Stimulated activated CD8-positive, alpha-beta memory T cell treated with anti-CD3 and anti-CD28 coated beads, Interleukin-4, amount 100 ng/mL, for 24 hours (primary cell): ENCODE results near the gene ACSF3.

Experiments used
- DNase-seq: peaks from one replicate; pipeline ENCODE4 v3.0.0-alpha.2; 2020; ENCODE audit warnings: low read depth

ACSF3 gene

DNA sequence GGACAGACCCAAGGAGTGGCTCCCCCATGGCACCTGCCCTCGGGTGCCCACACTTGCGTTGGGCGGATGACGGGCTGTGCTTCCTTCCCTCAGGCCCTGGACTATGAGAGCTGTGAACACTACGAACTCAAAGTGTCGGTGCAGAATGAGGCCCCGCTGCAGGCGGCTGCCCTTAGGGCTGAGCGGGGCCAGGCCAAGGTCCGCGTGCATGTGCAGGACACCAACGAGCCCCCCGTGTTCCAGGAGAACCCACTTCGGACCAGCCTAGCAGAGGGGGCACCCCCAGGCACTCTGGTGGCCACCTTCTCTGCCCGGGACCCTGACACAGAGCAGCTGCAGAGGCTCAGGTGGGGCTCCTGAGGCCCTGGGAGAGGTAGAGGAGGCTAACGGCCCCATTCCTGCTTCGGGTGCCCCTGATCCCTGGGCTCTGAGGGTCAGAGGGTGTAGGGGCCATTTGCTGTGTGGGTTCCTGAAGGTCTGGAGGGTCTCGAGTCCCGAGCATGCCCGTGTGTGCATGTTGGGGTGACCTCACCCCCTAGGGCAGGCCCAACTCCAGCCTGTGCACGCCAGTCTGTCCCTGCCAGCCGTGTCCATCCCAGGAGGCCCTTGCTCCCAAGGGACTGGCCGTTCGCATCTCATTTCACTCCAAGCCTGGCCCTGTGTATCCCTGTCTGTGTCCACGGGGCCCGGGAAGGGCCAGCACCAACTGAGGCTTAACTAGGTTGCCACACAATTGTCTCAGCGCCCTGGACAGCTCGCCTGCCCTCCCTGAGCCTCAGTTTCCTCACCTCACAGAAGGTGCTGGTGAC lies 96.7 kb downstream of the ACSF3 start:
- DNase-seq, result no peak

DNA sequence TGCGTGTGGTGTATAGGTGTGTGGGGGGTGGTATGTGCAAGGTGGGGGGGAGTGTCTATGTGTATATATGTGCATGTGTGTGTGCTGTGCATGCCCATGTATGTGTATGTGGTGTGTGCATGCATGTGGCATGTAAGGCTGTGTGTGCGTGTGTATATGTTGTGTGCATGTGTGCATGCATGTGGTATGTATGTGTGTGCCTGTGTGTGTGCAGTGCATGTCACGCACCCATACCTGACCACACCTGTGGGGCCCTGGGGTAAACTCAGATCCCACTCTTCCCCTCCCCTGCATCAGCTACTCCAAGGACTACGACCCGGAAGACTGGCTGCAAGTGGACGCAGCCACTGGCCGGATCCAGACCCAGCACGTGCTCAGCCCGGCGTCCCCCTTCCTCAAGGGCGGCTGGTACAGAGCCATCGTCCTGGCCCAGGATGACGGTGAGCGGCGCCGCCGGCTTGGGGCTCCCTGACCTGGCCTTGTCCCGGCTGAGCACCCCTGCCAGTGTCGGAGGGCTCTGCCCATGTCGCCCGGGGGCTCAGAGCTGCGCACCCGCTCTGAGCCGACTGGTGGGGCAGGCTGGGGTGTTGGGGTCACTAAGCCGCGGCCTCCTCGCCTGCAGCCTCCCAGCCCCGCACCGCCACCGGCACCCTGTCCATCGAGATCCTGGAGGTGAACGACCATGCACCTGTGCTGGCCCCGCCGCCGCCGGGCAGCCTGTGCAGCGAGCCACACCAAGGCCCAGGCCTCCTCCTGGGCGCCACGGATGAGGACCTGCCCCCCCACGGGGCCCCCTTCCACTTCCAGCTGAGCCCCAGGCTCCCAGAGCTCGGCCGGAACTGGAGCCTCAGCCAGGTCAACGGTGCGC lies 97.6 kb downstream of the ACSF3 start:
- no peak for DNase-seq

DNA sequence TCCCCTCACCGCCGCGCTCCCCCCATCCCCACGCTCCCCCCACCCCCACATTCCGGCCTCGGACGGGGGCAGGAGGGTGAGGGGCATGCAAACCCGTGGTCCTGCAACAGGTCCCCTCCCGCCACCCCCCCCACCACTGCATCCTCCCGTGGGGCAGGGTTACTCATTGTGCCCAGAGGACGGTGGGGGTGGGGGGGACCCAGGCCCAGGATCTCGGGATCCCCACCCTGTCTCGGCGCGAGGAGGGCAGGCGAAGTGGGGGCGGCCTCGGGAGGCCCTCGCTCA lies 98.2 kb downstream of the ACSF3 start:
- no peak for DNase-seq

DNA sequence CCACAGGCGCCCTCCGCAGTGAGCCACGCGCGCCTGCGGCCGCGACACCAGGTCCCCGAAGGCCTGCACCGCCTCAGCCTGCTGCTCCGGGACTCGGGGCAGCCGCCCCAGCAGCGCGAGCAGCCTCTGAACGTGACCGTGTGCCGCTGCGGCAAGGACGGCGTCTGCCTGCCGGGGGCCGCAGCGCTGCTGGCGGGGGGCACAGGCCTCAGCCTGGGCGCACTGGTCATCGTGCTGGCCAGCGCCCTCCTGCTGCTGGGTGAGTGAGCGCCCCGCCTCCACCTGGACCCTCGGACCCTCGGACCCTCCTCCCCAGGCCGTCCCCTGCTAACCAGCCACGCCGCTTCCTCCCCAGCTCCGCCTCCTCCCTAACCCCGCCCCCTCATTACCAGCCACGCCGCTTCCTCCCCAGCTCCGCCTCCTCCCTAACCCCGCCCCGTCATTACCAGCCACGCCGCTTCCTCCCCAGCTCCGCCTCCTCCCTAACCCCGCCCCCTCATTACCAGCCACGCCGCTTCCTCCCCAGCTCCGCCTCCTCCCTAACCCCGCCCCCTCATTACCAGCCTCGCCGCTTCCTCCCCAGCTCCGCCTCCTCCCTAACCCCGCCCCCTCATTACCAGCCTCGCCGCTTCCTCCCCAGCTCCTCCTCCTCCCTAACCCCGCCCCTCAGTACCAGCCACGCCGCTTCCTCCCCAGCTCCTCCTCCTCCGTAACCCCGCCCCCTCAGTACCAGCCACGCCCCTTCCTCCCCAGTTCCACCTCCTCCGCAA lies 98.7 kb downstream of the ACSF3 start:
- peak; percentile 68 for DNase-seq

DNA sequence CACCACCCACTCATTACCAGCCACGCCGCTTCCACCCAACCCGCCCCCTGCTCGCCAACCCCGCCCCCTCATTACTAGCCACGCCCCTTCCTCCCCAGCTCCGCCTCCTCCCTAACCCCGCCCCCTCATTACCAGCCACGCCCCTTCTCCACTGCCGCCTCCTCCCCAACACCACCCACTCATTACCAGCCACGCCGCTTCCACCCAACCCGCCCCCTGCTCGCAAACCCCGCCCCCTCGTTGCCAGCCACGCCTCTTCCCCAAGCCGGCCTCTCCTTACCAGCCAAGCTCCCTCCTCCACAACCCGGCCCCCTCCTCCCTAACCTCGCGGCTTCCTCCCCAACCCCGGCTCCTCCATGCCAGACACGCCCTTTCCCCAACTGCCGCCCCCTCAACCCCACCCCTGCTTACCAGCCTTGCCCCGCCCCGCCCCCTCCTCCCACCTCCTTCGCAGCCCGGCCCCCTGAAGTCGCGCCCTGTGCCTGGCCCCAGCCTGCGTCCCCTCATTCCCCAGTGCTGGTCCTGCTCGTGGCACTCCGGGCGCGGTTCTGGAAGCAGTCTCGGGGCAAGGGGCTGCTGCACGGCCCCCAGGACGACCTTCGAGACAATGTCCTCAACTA lies 99.4 kb downstream of the ACSF3 start:
- DNase-seq, result peak; percentile 43

DNA sequence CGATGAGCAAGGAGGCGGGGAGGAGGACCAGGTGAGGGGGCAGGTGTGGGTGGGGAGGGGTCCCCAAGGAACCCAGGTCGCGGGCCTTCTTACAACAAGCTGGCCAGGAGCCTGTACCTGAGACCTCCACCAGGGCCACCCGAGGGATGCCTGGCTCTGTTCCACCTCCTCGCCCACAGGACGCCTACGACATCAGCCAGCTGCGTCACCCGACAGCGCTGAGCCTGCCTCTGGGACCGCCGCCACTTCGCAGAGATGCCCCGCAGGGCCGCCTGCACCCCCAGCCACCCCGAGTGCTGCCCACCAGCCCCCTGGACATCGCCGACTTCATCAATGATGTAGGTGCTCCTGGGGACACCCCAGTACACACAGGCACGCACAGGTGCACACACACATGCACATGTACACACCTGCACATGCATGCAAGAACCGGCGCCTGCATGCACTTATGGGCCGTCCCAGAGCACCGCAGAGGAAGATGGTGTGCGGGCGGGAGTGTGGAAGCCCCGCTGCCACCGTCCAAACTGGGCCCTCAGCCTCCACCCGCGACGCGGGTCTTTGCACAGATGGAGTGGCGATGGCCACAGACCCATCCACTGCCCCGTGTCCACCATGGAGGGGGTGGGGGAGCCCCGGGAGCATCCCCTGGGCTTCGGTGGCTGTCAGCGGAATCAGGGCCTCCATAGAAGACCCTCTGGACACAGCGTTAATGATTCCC lies 100.1 kb downstream of the ACSF3 start:
- DNase-seq, result no peak

DNA sequence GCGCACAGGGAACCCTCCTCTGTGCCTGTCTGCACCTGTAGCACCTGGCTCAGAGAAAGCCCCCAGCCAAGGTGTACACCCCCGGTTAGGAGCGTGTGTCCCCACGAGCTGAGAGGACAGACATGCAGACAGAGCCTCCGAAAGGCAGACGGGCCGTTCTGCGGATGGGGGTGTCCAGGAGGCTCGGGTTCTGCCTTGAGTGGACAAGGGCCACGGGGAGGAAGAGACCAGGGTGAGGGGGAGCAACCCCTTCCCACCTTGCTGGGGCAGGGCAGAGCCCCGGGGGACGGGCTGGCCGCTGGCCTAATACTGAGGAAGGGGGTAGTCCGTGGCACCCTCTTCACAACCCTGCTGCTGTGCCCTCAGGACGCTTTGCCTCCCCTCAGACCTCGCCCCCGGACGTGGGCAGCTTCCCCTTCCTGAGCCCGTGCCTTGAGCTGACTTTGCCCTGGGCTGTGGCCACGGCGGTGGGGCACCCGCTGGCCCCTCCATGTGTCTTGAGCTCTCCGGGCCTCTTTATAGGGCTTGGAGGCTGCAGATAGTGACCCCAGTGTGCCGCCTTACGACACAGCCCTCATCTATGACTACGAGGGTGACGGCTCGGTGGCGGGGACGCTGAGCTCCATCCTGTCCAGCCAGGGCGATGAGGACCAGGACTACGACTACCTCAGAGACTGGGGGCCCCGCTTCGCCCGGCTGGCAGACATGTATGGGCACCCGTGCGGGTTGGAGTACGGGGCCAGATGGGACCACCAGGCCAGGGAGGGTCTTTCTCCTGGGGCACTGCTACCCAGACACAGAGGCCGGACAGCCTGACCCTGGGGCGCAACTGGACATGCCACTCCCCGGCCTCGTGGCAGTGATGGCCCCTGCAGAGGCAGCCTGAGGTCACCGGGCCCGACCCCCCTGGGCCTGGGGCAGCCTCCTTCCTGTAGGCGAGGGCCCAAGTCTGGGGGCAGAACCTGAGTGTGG lies 101.0 kb downstream of the ACSF3 start:
- no peak for DNase-seq

DNA sequence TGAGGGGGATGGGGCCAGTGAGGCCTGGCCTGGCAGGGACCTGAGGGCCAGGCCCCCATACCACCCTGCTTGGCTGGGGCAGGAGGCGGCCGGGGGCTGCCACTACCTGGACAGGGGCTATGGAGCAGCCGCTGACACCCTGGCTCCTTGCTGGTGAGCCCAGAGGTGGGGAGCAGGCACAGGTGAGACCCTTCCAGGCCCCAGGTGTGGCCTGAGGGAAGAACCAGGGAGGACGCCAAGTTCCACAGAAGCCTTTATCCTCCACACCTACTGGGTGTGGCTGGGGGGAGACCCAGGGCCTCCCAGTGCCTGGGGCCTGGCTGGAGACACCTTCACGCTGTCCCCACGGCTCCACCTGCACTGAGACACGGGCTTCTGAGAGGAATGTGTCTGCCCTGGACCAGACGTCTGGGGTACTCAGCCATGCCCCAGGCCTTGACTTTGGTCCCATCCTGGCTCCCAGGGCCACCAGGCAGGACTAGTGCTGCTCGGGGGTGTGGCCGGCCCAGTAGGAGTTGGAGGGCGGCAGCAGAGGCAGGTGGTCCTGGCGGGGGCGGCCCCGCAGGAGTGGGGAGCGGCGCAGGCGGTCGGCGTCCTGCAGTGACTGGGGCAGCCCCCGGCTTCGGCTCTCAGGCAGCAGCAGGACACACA lies 102.0 kb downstream of the ACSF3 start:
- no peak for DNase-seq

DNA sequence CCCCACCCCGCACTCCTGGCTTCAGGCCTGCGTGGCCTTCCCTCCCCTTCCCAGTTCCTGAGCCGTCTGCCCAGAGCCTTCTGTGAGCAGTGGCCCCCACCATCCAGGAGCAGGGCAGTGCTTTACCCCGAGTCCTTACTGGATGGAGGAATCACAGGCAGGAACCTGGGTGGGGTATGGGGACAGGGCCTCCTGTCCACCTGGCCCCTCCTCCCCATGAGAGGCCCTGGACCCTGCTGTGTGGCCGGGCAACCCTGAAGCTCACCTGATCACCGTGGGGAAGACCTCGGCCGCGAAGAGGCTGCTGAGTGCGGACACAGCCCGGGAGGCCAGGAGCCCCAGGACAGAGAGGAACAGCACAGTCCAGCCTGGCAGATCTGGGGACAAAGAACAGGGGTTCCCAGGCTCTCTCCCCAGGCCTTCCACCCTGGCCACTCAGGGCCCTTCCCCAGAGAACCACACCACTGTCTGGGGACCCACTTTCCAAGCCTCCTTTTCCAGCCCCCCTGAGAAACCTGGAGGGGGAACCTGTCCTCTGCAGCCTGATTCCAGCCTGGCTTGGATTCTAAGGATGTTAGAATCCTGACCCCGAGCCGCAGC lies 103.5 kb downstream of the ACSF3 start:
- DNase-seq, result no peak

DNA sequence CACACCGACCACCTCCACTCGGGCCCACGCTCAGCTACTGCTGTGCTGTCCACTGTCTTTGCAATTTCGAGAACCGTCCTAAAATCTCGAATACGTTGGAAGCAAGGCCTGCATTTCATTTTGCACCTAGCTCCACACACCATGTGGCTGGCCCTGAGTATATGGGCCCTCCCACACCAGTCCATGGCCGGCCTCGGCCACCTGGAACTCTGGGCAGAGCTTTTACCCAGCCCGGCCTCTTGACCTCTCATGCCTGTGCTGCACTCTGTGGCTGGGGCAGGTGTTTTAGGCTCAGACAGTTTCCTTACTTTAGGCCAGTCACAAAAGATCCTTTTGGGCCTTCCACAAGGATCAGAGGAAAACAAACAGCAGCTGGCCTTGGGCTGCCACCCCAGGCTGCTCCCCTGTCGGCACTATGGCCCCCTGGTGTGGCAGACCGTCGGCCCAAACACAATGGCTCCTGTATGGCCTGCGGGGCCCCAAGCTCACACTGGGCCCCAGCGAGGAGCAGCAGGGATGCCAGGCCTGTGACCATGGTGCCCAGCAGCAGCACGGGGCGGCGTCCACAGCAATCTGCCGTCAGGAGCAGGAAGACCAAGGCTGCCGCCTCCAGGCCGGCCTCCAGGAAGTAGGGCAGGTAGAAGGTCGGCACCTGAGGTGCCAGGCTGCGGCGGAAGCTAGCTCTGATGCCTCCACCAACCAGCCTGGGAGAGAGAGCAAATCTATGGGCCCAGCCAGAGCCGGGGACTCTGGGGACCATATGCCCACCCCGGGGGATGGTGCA lies 104.2 kb downstream of the ACSF3 start:
- DNase-seq, result no peak

DNA sequence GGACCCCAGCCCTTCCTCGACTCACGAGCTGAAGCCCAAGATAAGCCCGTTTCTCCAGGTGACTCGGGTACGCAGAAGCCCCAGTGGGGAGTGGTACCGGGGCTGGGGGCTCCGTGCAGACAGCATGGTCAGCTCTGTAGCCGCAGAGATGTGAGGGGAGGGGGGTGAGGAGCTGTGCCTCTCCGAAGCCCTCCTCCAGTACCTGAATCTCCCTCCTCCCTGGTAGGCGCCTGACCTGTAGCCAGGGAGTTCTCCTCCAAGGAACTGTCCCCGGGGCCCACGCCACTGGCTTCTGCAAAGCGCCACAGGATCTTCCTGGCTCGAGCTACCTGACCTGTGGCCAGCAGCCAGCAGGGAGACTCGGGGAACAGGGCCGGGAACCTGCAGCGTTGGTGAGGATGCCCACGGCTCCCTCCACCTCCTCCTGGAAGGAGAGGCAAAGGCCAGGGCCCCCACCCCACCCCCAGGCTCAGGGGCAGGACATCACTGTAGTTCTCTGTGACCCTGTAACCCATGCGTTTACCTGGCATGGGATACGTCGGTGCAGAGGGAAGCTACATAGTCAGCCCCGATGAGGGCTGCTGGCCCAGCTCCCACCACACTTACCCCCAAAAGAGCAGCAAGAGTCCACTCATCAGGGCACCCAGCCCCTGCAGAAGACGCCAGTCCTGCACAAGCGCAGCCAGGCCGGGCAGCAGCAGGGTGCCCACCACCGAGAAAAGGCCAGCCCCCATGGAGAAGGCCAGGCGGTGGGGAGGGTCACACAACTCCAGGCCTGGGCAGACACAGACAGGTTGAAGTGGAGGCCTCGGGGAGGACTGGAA lies 105.0 kb downstream of the ACSF3 start:
- DNase-seq, result no peak

DNA sequence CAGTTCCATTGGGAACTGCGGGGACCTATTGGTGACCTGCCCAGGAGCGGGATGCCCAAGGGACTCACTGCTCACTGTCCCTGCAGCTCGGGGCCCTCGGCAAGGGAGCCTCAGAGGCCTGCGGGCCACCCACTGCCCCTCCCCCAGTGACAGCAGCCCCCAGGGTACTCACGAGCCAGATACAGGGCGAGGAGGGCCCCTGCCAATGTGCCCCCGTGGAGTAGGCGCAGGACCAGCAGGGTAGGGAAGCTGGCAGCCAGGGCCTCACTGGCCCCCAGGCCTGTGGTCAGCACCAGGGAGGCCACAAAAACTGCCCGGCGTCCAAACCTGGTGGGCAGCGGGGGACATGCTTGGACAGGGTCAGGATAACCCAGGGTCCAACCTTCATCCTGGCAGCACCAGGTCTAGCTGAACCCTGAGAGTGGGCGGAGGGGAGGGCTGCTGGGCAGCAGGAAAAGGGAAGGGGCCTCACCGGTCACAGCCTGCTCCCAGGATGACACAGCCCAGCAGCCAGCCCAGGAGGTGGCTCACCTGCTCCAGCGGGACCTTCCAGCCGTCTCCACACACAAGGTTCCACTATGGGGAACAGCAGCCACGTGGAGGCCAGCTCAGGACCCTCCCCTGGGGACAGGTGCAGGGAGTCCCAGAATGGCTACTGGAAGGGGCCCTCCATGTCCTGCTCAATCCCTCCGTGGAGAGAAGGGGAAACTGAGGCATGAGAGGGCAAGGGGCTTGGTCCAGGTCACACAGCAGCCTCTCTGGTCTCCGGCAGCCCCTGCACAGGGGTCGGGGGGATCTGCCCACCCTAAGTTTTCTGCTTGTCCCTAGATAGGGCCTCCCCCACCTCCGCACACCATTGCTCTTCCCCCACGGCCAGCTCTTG lies 105.8 kb downstream of the ACSF3 start:
- DNase-seq, result no peak

DNA sequence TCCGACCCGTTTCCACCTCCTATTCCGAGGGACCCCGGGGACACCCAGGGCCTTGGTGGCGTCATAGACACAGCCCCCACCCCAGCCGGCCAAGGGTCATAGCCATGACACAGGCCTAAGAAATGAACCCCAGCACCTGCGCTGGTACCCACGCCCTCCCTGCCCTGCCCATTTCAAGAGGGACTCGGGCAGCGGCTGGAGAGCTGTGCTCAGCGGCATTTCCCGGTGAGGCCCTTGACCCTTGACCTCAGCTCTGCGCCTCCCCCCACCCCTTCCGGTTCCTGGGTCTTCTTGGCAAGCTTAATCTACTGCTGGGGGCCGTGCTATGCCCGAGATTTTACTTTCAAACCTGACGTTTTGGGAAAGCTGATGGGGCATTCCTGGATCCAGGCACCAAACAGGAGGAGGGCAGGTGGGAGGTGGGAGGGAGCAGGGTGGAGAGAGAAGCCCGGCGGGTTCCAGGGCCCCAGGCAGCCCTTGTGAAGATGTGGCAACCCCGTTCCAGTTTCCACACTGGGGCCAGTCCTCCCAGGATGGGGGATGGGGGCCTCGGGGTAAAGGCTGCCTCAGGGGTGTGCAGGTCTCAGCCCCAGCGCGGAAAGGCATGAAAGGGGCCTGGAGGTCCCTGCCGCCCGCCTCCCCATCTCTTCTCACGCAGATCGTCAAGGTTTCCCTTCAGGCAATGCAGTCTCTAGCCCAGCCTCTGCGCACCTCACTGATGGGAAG lies 106.6 kb downstream of the ACSF3 start, which contains the start of gene SLC22A31:
Gene SLC22A31 (minus strand): TSS at position 414 of the 726 bp plus-strand sequence. CDS start 36 bp downstream, at position 378.
- no peak for DNase-seq

DNA sequence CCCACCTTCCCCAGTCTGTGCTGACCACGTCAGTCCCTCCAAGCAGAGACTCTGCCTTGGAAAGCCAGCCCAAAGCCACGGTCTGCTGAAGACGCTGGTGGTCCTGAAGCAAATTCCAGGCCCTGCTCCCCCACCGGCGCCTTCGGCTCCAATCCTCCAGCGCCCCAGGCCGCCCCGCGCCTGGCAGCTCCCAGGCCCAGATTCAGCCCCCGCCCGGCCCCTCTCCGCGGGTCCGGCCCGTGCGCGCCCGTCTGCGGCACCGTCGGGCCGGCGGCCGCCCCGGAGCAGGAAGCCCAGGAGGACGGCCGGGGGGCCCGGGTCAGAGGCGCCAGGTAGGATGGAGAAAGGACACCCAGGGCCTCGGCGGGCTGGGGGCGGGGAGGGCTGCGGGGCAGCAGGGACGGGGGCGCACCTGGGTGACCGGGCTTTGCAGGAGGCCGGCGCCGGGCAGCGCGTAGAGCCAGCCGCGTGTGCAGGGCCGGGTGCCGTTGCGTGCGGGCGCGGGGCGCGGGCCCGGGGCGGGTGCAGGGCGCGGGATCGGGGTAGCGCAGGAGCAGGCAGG lies 107.3 kb downstream of the ACSF3 start:
- DNase-seq, result no peak
